ENCODE measurements around the gene HNRNPA2B1.
"Not testable (repeated sequence)": the region's sequence is repeated elsewhere in the genome, so short reads cannot be mapped to it uniquely, and the experiment has no call there.

HNRNPA2B1 gene

GRCh38 chr7:26177269-26177668 lies 23.3 kb downstream of the HNRNPA2B1 start:
- in situ Hi-C loops (cut with HindIII; ENCODE audit: low pct_ligation_motif_present, low pct_unique_long_range_greater_than_20kb, low sequenced_read_pairs), result loop anchor here (25.0 kb wide), 1 partner anchor 90 kb away; no protein-coding TSS in a partner anchor
- not testable (repeated sequence) for DNase-seq

GRCh38 chr7:26176696-26177095 lies 23.9 kb downstream of the HNRNPA2B1 start:
- DNase-seq, result not testable (repeated sequence)
- in situ Hi-C loops (cut with HindIII; ENCODE audit: low pct_ligation_motif_present, low pct_unique_long_range_greater_than_20kb, low sequenced_read_pairs), result loop anchor here (25.0 kb wide), 1 partner anchor 89 kb away; no protein-coding TSS in a partner anchor

DNA sequence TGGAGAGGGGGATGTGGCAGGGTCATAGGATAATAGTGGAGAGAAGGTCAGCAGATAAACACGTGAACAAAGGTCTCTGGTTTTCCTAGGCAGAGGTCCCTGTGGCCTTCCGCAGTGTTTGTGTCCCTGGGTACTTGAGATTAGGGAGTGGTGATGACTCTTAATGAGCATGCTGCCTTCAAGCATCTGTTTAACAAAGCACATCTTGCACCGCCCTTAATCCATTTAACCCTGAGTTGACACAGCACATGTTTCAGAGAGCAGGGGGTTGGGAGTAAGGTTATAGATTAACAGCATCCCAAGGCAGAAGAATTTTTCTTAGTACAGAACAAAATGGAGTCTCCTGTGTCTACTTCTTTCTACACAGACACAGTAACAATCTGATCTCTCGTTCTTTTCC lies 24.6 kb downstream of the HNRNPA2B1 start:
- in situ Hi-C loops (cut with HindIII; ENCODE audit: low pct_ligation_motif_present, low pct_unique_long_range_greater_than_20kb, low sequenced_read_pairs), result loop anchor here (25.0 kb wide), 1 partner anchor 89 kb away; no protein-coding TSS in a partner anchor
- not testable (repeated sequence) for DNase-seq

- in situ Hi-C loops (cut with HindIII; ENCODE audit: low pct_ligation_motif_present, low pct_unique_long_range_greater_than_20kb, low sequenced_read_pairs), result no loop called here
- DNase-seq, result no peak
These were observed 28.5 kb downstream of the HNRNPA2B1 start for GRCh38 chr7:26172048-26172447.

DNA sequence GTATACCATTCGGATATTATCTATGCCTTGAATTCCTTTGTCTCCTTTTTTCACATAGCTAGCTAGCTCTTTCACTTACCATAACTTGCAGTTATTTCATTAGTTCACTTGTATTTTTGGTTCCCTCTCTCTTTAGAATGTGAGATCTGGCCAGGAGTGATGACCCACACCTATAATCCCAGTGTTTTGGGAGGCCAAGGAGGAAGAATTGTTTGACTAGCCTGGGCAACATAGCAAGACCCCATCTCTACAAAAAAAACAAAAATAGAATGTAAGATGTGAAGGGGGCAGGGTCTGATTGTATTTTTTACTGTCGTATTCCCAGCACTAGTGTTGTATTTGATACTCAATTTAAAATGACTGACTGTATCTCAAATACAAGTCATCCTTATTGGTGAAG lies 28.9 kb downstream of the HNRNPA2B1 start:
- in situ Hi-C loops (cut with HindIII; ENCODE audit: low pct_ligation_motif_present, low pct_unique_long_range_greater_than_20kb, low sequenced_read_pairs), result no loop called here
- no peak for DNase-seq

GRCh38 chr7:26170663-26171062 lies 29.9 kb downstream of the HNRNPA2B1 start:
- no peak for DNase-seq
- in situ Hi-C loops (cut with HindIII; ENCODE audit: low pct_ligation_motif_present, low pct_unique_long_range_greater_than_20kb, low sequenced_read_pairs), result no loop called here

- in situ Hi-C loops (cut with HindIII; ENCODE audit: low pct_ligation_motif_present, low pct_unique_long_range_greater_than_20kb, low sequenced_read_pairs), result no loop called here
- DNase-seq, result no peak
These were observed 31.3 kb downstream of the HNRNPA2B1 start for GRCh38 chr7:26169271-26169670.

DNA sequence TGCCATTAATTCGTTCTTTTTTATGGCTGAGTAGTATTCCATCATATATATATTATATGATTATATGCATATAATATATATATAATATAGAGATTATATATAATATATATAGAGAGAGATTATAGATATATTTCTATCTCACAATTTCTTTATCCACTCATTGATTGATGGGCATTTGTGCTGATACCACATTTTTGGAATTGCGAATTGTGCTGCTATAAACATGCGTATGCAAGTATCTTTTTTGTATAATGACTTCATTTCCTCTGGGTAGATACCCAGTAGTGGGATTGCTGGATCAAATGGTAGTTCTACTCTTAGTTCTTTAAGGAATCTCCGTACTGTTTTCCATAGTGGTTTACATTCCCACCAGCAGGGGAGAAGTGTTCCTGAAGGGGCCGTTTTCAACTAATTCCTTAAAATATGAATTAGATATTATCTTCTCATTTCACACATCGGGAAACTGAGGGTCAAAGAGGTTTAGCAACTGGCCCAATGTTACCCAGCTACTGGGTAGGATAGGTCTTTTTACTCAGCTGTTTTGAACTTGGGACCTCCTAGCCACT lies 32.0 kb downstream of the HNRNPA2B1 start:
- in situ Hi-C loops (cut with HindIII; ENCODE audit: low pct_ligation_motif_present, low pct_unique_long_range_greater_than_20kb, low sequenced_read_pairs), result no loop called here

DNA sequence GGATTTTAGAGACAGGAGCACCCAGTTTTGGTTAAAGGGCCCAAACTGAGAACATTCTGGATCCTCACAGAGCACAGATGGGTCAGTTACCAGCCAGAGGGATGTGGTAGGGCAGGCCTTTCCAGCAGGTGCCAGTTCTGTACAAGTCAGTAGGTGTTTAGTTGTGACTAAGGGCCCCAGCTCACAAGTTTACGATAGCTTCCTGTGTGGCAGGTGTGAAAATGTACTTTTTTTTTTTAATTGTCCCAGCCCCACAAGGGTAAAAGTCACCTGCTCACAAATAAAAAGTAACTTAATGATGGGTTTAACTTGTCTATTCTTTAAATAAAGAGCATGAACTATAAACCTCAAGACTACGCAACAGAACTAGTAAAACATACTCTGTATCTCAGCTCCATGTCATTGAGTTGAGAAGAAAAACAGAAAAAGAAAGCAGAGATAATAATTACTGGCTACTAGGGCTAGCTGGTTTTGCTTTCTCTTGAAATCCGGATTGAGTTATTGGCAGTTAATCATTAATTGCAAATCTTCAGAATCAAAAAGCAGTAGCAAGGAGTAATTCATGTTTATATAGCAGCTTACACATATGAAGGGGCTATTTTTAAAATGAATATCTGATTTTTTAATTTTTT lies 33.1 kb downstream of the HNRNPA2B1 start:
- in situ Hi-C loops (cut with HindIII; ENCODE audit: low pct_ligation_motif_present, low pct_unique_long_range_greater_than_20kb, low sequenced_read_pairs), result no loop called here
- peak; percentile 34 for DNase-seq

More for the DNA sequence above, 32.0 kb downstream of the HNRNPA2B1 start:
- DNase-seq, result no peak

DNA sequence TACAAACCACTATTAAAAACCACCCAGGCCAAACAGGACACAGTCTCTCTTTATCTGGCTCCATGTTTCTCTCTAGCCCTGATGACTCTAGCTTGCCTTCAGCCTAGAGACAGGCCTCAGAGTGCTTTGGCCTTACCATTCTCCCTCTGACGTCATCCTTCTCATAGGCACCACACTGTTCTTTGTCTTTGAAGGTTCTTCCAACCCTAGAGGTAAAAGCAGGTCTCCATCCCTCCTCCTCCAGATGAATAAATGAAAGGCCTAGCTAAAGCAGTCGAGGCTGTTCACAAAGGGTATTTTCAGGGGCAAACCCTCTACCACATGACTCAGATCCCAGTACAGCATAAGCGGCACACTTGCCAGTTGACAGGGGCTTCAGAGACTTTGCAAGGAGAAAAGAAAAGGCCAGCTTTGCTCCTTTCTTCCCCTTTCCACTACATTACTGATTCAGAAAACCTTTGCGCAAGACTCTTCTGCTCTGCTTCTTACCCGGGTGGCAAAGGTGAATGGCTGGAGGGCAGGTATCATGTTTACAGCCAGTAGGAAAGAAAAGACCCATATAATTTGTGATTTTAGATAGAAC lies 33.8 kb downstream of the HNRNPA2B1 start:
- DNase-seq, result no peak
- in situ Hi-C loops (cut with HindIII; ENCODE audit: low pct_ligation_motif_present, low pct_unique_long_range_greater_than_20kb, low sequenced_read_pairs), result no loop called here

- no peak for DNase-seq
- in situ Hi-C loops (cut with HindIII; ENCODE audit: low pct_ligation_motif_present, low pct_unique_long_range_greater_than_20kb, low sequenced_read_pairs), result no loop called here
These were observed 34.4 kb downstream of the HNRNPA2B1 start for GRCh38 chr7:26165950-26166683.

- in situ Hi-C loops (cut with HindIII; ENCODE audit: low pct_ligation_motif_present, low pct_unique_long_range_greater_than_20kb, low sequenced_read_pairs); DNase-seq: not testable (repeated sequence)
These were observed 36.7 kb downstream of the HNRNPA2B1 start for GRCh38 chr7:26163804-26164203.

DNA sequence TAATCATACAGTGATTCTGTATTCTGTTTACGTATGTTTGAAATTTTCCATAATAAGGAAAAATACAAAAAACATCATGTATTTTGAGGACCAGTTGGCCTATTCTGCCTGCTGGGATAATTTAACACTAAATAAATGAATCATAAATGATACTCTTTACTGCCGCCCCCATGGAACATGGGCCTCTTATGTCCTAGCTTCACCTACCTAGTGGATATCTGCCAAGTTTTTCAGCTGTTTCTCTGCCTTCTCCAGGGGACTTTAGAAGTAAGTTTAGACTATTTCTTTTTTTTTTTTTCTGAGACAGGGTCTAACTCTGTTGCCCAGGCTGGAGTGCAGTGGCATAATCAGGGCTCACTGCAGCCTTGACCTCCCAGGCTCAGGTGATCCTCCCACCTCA lies 38.1 kb downstream of the HNRNPA2B1 start:
- in situ Hi-C loops (cut with HindIII; ENCODE audit: low pct_ligation_motif_present, low pct_unique_long_range_greater_than_20kb, low sequenced_read_pairs), result no loop called here
- DNase-seq, result no peak

DNA sequence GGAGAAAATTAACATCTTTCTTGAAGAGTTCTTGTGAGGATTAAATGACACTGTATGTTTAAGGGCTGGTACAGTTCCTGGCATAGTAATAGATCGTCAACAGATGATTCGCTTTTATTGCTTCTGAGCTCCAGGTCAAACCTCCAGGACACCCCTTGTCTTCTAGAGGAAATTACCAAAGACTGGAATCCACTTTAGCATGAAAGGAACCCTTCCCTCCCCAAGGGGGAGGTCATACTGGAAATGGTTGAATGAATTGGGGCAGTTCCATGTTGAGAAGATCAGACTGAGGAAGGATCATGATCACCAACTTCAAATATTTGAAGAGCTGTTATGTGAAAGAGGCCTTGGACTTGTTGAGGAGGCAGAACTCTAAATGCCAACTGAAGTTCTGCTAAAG lies 39.6 kb downstream of the HNRNPA2B1 start:
- in situ Hi-C loops (cut with HindIII; ENCODE audit: low pct_ligation_motif_present, low pct_unique_long_range_greater_than_20kb, low sequenced_read_pairs), result no loop called here
- no peak for DNase-seq

- DNase-seq, result peak; percentile 50
- in situ Hi-C loops (cut with HindIII; ENCODE audit: low pct_ligation_motif_present, low pct_unique_long_range_greater_than_20kb, low sequenced_read_pairs), result no loop called here
These were observed 41.3 kb downstream of the HNRNPA2B1 start for GRCh38 chr7:26159243-26159642.

DNA sequence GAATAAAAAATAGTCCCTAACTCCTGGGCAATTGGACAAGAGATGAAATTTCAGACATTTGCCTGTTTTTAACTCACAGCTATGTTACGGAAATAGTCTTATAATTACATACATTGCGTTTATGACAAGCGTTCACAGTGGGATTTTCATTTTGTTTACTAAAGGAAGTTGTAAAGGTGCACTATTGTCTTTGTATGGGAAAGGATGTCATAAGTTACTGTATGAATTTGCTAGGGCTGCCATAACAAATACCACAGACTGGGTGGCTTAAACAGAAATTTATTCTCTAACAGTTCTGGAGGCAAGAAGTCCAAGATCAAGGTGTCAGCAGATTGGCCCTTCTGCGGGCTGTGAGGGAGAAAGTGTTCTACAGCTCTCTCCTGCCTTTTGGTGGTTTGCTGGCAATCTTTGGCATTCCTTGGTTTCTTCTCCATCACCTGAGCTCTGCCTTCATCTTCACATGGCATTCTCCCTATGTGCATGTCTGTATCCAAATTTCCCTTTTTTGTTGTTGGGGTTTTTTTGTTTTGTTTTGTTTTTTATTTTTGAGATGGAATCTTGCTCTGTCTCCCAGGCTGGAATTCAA lies 42.9 kb downstream of the HNRNPA2B1 start:
- in situ Hi-C loops (cut with HindIII; ENCODE audit: low pct_ligation_motif_present, low pct_unique_long_range_greater_than_20kb, low sequenced_read_pairs), result no loop called here
- no peak for DNase-seq

DNA sequence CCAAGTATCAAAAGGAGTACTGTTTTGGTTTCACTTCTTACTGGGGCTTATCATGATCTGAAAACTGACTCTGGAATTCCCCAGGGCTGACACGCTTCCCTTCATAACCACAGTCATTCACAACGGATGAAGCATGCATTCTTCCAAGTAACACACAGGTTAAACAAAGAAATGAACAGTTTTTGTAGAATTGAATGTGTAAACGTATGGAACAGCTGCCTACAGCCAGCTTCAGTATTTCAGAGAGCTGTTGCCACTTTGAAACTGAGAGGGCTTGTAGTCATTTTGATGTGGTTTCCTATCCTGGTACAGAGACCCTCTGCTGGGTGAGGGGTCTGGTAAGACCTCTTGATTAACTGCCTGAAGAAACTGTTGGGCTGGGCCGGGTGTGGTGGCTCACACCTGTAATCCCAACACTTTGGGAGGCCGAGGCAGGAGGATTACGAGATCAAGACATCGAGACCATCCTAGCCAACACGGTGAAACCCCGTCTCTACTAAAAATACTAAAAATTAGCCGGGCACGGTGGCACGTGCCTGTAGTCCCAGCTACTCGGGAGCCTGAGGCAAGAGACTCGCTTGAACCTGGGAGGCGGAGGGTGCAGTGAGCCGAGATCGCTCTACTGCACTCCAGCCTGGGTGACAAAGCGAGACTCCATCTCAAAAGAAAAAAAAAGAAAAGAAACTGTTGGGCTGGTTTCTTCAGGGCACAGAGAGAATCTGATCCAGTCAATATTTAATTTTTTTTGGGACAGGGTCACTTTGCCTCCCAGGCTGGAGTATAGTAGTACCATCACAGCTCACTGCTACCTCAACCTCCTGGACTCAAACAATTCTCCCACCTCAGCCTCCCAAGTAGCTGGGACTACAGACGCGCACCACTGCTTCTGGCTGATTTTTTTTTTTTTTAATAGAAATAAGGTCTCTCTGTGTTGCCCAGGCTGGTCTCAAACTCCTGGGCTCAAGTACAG lies 43.8 kb downstream of the HNRNPA2B1 start:
- peak; percentile 98 for DNase-seq
- in situ Hi-C loops (cut with HindIII; ENCODE audit: low pct_ligation_motif_present, low pct_unique_long_range_greater_than_20kb, low sequenced_read_pairs), result no loop called here
